ENCODE data around the gene CCDC27.
A peak's percentile ranks its signal among the peaks of the same experiment; 100 is the strongest.

Gene CCDC27

GRCh38 chr1:3718764-3719163, 33.5 kb upstream of the CCDC27 start:
- no peak for DNase-seq

GRCh38 chr1:3721955-3722465, 30.2 kb upstream of the CCDC27 start:
- DNase-seq = no peak

GRCh38 chr1:3722846-3723245, 29.4 kb upstream of the CCDC27 start:
- DNase-seq = no peak

GRCh38 chr1:3724416-3725030, 27.7 kb upstream of the CCDC27 start:
- DNase-seq = peak; percentile 84

GRCh38 chr1:3725366-3725765, 26.9 kb upstream of the CCDC27 start:
- DNase-seq = no peak

GRCh38 chr1:3727042-3727824, 25.0 kb upstream of the CCDC27 start:
- peak; percentile 65 for DNase-seq

GRCh38 chr1:3727825-3728776, 24.1 kb upstream of the CCDC27 start:
- no peak for DNase-seq

- peak; percentile 31 for DNase-seq
Measured at GRCh38 chr1:3729594-3730542, 22.4 kb upstream of the CCDC27 start.

GRCh38 chr1:3730543-3731247, 21.6 kb upstream of the CCDC27 start:
- DNase-seq = no peak

- no peak for DNase-seq
Measured at GRCh38 chr1:3731583-3732433, 20.4 kb upstream of the CCDC27 start.

GRCh38 chr1:3732434-3733093, 19.7 kb upstream of the CCDC27 start:
- peak; percentile 35 for DNase-seq

- no peak for DNase-seq
Measured at GRCh38 chr1:3733094-3733882, 19.0 kb upstream of the CCDC27 start.

- no peak for DNase-seq
Measured at GRCh38 chr1:3733883-3734589, 18.2 kb upstream of the CCDC27 start.

- no peak for DNase-seq
Measured at GRCh38 chr1:3734602-3735001, 17.6 kb upstream of the CCDC27 start.

GRCh38 chr1:3735027-3735681, 17.1 kb upstream of the CCDC27 start:
- DNase-seq = no peak

GRCh38 chr1:3735688-3736087, 16.6 kb upstream of the CCDC27 start:
- DNase-seq = no peak

GRCh38 chr1:3736131-3736561, 16.1 kb upstream of the CCDC27 start:
- DNase-seq = no peak

- DNase-seq = no peak
Measured at GRCh38 chr1:3736708-3737107, 15.5 kb upstream of the CCDC27 start.

Measured in hematopoietic multipotent progenitor cell treated with erythropoietin and hydrocortisone succinate and interleukin-3 and kit ligand, for 4 days (in vitro differentiated cells).